GM21619 (cell line): ENCODE measurements around the gene ZNF273.
"Not testable (repeated sequence)": the region's sequence is repeated elsewhere in the genome, so short reads cannot be mapped to it uniquely, and the experiment has no call there.

Experiments
- ATAC-seq: cut with Tn5 transposase; IDR thresholded peaks from one replicate; pipeline ENCODE4 v1.9.1; 2021; ENCODE audit not compliant: unreplicated experiment

Gene ZNF273

DNA sequence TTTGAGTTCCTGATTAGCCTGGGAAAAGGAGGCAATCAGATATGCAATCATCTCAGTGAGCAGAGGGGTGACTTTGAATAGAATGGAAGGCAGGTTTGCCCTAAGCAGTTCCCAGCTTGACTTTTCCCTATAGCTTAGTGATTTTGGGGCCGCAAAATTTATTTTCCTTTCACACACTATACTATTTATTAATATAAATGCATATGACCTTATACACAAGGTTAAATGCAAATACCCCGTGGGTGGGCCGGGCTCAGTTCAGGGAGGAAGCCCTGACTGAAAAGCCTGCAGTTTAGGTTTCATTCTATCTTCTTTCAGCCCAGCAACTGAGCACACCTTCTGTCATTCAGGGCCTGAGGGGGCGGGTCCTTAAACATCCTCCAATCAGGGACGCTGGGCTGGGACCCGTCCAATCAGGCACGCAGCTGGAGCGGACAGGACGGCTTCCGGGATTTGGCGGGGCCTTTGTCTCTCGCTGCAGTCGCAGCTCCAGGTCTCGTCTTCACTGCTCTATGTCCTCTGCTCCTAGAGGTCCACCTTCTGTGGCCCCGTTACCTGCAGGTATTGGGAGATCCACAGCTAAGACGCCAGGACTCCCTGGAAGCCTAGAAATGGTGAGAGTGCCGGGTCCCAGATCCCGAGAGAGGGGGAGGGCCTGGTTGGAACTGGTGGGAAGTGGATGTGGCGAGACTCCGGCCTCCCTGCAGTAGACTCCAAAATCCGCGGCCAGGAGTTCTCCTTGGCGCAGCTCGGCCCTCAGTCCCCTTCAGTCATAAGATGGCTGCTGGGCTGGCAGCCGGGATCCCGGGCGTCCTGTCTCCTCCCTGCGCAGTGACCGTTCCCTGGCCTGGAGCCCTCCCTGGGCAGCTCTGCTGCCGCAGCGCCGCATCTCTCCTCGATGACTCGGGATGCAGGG lies at the start of gene ZNF273:
TSS of gene ZNF273 (plus strand) at position 468 of the 916 bp plus-strand sequence. CDS start at position 513, 45 bp downstream.
- peak; percentile 99 for ATAC-seq

- no peak for ATAC-seq
Observed at GRCh38 chr7:64853679-64854078, 49.4 kb upstream of the ZNF273 start.

DNA sequence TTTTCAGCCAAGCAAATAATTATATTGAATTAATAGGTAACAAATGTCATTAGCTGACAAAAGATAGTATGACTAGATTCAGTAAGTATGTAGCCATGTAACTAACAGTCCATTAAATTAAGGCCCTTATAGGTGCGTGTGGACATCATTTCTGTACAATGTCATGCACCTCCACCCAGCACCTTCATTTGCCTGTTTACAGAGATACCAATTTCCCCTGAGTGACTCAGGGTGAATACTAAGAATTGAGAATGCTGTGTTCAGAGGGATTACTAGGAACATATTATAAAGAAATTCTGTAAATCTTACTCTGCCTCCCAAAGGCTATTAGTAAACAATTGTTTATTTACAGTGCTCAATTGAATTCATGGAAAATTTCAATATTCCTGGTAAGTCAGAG lies 48.1 kb upstream of the ZNF273 start:
- no peak for ATAC-seq

- ATAC-seq: no peak
Observed at GRCh38 chr7:64863021-64863420, 40.1 kb upstream of the ZNF273 start.

- ATAC-seq: not testable (repeated sequence)
Observed at GRCh38 chr7:64863530-64863929, 39.5 kb upstream of the ZNF273 start.

DNA sequence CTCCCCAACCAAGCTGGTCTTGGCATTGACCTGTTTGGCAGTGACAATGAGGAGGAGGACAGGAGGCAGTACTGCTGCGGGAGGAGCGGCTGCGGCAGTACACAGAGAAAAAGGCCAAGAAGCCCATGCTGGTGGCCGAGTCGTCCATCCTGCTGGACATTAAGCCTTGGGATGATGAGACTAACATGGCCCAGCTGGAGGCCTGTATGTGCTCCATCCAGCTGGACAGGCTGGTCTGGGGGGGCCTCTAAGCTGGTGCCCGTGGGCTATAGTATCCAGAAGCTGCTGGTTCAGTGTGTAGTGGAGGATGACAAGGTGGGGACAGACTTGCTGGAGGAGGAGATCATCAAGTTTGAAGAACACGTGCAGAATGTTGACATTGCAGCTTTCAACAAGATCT lies 39.1 kb upstream of the ZNF273 start:
- no peak for ATAC-seq

- ATAC-seq: no peak
Observed at GRCh38 chr7:64867863-64868440, 35.1 kb upstream of the ZNF273 start.

DNA sequence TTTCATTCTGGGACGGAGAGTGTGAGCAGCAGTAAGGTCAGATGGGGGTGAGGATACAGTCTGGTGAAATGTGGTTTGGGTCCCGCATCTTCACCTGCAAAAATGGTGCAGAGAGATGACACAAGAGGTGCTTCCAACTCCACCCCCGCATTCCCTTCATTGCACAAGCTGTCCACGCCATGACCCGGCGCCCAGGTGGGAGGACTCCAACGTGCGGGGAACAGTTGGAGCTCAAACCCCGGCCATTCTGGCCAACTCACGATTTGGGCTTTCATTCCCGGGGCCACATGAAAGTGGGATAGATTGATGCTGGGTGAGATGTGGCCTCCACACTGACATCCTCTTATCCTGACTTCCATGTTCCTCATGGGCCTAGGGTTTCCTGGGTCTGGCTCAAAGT lies 34.6 kb upstream of the ZNF273 start:
- ATAC-seq: no peak

DNA sequence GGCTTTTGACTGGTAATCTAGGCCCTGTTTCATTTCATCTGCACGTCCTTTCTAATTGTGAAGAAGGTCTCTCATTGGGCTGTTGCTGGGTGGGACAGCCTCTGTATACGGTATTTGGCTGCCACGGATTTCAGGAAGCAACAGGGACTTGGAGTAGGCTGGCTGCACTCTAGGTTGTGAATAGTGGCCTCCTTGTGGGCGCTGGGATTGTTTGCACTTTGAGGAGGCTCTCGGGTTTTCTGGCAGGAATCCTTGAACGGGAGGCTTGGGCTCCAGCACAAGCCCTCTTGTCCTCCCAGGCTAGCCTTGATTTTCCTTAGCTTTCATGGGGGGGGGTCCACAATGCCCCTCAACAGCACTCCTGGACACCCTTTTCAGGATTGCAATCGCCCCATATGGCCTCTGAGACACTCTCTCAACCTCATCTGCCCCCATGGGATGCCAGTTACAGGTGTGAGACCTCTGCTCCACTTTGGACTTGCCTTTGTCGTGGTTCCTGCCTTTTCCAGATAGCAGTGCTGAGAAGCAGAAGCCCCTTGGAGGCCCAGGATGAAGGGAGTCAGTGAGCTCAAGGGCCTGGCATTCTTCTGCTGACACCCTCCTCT lies 33.9 kb upstream of the ZNF273 start:
- no peak for ATAC-seq

DNA sequence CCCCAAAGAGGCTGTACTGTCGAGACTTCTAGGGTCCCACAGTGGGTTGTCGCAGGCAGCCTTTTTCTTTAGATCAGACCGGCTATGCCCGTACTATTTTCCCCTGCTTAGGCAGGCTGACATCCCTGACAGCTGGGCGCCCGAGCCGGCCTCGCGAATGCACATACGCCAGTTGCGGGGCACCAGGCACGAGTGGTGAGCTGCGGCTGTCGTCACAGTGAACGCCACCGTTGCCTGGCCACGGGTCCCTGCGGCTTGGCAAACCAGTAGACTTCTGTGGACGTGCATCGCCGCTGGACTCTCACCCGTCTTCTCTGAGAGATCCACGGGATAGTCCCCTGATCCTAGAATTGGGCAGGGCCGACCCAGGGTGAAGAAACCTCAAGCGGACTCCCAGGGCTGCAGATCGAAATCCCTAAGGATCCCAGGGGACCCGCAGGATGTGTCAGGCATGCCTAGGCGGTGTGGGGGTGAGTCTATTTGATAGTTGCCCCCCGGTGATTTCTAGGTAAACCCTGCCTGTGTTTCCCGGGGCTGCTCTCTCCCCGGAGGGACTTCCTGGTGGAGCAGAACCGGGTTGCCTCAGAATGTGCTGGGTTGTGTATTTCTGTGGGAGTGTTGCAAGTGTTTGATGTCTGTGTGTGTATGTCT lies 33.0 kb upstream of the ZNF273 start:
- ATAC-seq: no peak

- no peak for ATAC-seq
Observed at GRCh38 chr7:64870656-64871055, 32.4 kb upstream of the ZNF273 start.

GRCh38 chr7:64871761-64872160 lies 31.3 kb upstream of the ZNF273 start:
- ATAC-seq: no peak

- ATAC-seq: no peak
Observed at GRCh38 chr7:64872351-64873154, 30.5 kb upstream of the ZNF273 start.

- no peak for ATAC-seq
Observed at GRCh38 chr7:64873155-64873500, 29.9 kb upstream of the ZNF273 start.

DNA sequence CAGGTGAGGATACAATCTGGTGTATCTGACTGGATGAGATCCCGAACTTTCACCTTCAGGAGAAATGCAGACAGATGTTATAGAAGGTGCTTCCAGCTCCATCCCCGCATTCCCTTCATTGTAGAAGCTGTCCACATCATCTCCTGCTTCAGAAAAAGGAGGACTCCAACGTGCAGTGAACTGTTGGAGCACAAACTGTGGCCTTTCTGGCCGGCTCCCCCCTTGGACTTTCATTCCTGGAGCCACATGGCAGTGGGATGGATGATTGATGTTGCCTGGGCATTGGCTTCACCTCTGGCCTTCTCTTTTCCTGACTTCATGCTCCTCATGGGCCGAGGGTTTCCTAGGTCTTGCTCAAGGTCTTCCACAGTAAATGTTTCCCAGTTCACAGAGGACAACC lies 29.6 kb upstream of the ZNF273 start:
- no peak for ATAC-seq

DNA sequence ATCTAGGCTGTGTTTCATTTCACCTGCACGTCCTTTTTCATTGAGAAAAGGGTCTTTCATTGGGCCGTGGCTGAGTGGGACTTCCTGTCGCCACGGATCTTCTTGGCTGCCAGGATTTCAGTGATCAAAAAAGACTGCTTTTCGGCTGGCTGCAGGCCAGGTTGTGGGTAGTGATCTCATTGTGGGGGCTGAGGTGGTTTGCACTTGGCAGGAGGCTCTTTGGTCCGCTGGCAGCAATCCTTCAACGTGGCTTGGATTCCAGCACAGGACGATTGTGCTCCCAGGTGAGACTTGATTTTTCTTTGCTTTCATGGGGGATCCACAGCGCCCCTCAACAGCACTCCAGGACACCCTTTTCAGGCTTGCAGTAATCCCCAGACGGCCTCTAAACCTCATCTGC lies 29.0 kb upstream of the ZNF273 start:
- ATAC-seq: no peak

- ATAC-seq: no peak
Observed at GRCh38 chr7:64874562-64875250, 28.4 kb upstream of the ZNF273 start.

DNA sequence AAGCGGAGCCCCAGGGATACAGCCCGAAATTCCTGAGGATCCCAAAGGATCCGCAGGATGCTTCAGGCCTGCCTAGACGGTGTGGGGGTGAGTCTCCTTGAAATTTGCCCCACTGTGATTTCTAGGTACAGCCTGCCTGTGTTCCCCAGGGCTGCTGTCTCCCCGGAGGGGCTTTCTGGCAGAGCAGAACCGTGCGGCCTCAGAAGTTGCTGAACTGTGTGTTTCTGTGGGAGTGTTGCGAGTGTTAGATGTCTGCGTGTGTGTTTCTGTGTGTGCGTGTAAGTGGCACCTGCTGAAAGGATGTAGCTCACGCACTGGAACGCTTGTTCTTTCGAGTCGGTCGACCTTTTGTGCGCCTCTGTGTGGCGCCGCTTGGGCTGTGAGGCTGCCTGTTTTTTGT lies 27.8 kb upstream of the ZNF273 start:
- no peak for ATAC-seq

DNA sequence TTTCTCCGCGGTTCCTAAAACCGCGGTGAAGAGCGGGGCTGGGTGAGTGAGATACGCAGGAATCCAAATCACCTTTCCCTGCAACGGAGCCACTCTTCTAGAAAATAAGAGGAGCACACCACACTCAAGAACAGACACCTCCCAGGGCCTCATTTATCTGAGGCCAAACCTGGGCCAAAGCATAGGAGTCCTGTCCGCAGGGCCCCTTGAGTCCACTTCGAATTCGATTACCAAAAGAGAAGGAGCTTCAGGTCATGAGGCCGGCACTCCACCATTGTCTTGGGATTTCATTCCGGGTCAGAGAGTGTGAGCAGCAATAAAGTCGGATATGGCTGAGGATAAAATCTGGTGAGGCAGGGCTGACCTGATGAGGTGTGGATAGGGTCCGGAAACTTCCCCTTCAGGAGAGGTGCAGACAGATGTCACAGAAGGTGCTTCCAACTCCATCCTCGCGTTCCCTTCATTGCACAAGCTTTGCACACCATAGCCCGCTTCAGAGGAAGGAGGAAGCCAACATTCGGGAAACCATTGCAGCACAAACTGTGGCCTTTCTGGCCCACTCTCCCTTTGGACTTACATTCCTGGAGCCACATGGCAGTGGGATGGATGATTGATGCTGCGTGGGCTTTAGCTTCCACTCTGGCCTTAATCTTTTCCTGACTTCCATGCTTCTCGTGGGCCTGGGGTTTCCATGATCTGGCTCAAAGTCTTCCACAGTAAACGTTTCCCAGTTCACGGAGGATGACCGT lies 27.2 kb upstream of the ZNF273 start:
- no peak for ATAC-seq
